GM21717 (cell line): ENCODE data around the gene CCDC148.

Source experiments
- ATAC-seq: cut with Tn5 transposase; IDR thresholded peaks from one replicate; pipeline ENCODE4 v1.9.1; 2021; ENCODE audit warnings: mild to moderate bottlenecking, moderate library complexity; ENCODE audit not compliant: unreplicated experiment

The CCDC148 gene

DNA sequence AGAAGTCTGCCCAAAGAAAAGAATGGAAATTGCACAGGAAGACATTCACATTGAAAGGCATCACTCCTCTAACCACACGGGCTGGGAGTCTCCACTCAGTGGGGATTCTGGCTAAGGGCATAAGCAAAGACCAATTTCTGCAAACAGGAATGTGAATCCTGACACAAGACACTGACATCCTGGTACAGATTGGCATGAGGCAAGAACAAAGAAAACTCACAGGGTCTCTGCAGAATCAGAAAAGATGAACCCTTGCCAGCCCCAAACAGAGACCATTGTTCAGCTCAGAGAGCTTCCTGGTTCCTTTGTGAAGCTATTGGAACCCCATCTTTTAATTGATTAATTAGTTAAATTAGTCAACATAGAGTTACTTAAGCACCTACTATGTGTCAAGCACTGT lies 272.6 kb downstream of the CCDC148 start:
- no peak for ATAC-seq

GRCh38 chr2:158182676-158183295 lies 273.8 kb downstream of the CCDC148 start:
- ATAC-seq, result no peak

- ATAC-seq, result no peak
Measured at GRCh38 chr2:158181171-158181570, 275.4 kb downstream of the CCDC148 start.

DNA sequence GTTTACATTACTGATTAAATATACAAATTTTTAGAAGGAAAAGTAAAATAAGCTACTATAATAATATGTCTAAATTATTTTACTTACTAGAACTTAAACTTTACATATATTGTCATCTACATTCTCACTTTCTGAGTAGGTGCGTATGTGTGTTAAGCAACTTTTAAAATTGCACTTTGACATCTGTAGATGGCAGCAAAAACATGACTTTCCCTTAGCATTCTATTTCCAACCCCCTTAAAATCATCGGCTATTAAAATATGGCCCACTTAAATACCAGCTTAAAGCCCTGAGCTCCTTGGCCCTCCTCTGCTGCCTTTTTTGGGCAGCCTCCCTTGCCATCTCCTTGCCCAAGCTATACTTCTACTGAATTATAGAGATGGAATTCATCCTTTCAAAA lies 276.9 kb downstream of the CCDC148 start:
- no peak for ATAC-seq

- ATAC-seq, result no peak
Measured at GRCh38 chr2:158178646-158179045, 277.9 kb downstream of the CCDC148 start.

GRCh38 chr2:158174956-158175355 lies 281.6 kb downstream of the CCDC148 start:
- ATAC-seq, result no peak

DNA sequence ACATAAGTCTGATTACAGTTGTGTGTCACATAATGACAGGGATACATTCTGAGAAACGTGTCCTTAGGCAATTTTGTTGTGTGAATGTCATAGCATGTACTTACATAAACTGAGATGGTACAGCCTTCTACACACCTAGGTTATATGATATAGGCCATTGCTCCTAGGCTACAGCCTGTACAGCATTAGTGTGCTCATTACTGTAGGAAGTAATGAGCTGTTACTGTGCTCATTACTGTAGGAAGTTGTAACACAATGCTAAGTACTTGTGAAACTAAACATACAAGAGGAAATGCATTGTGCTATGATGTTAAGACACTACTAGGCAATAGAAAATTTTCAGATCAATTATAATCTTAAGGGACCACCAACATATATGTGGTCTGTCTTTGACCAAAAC lies 282.1 kb downstream of the CCDC148 start:
- no peak for ATAC-seq

- ATAC-seq, result no peak
Measured at GRCh38 chr2:158172719-158173118, 283.8 kb downstream of the CCDC148 start.

DNA sequence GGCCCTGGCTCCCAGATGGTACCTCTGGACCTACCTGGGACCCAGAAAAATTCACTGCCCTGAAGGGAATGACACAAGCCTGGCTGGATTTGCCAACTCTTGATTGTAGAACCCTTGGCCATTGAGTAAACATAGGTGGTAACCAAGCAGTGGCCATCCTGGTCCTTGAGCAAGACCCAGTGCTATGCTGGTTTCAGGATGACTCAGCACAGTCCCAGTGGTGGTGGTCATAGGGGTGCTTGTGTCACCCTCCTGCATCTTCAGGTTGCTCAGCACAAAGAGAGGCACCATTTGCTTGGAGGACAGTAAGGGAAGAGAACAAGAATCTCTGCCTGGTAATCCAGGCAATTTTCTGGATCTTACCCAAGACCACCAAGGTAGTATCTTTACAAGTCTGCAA lies 302.0 kb downstream of the CCDC148 start:
- ATAC-seq, result no peak

GRCh38 chr2:158153270-158154015 lies 303.1 kb downstream of the CCDC148 start:
- no peak for ATAC-seq

GRCh38 chr2:158144914-158145625 lies 311.5 kb downstream of the CCDC148 start:
- no peak for ATAC-seq

- ATAC-seq, result no peak
Measured at GRCh38 chr2:158143703-158144360, 312.7 kb downstream of the CCDC148 start.

DNA sequence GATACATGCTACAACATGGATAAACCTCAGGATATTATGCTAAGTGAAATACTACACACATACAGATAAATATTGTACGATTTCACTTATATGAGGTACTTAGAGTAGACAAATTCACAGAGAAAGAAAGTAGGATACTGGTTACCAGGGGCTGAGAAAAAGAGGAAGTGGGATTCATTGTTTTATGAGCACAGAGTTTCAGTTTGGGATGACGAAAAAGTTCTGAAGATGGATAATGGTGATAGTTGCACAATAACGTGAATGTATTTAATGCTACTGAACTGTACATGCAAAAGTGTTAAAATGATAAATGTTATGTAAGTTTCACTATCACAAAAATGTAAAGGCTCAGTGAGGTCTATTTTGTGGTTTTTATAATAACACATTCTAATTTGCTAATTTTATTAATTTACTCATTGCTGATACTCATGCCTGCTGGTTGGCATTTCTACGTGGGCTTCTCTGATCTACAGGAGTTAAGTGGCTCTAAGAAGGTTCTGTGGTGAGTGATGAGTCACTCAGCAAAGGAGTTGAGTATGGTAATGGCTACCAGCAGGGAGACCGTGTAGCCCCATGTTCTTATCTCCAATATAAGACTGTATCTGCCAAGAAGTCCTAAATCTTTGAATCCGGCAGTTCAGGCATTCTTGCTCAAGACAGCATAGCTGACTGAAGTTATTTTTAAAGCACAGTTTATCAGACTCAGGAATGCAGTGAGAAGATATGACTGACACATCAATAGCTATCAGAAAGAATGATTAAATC lies 313.8 kb downstream of the CCDC148 start:
- no peak for ATAC-seq

DNA sequence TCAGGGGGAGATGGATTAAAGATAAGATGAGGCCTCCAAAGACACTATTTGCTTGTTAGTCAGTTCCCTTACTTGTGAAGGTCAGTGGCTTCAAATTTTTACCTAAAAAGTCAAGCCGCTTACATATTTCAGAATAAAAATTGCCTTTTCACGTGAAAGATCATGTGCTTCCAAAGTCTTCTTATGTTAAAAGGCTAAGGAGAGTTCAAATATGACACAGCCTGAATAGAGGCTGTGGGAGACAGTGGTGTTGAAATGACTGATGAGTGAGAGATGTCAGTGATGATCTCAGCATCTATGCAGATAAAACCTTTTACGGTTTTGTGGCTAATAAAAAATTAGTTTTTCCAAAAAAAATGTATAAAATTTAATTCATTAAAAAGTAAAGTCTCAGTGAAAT lies 314.4 kb downstream of the CCDC148 start:
- ATAC-seq, result no peak

DNA sequence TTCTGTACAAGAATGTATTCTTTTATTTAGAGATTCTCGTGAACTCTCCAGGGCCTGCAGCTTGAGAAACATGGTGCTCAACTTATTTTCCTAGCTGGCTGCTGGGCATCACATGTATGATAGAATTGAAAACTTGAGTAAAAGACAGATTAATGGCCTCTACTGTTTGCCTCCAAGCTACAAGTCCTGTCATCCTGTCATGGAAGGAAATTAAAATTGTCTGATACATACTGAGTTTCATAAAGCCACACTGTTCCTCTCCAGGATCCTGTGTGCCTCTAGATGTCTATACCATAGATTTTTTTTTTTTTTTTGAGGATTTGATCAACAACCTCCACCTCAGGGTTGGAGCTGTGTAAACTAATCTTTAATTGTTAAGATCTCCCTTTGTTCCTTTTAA lies 316.4 kb downstream of the CCDC148 start:
- ATAC-seq, result no peak

GRCh38 chr2:158138255-158138654 lies 318.3 kb downstream of the CCDC148 start:
- ATAC-seq, result no peak

DNA sequence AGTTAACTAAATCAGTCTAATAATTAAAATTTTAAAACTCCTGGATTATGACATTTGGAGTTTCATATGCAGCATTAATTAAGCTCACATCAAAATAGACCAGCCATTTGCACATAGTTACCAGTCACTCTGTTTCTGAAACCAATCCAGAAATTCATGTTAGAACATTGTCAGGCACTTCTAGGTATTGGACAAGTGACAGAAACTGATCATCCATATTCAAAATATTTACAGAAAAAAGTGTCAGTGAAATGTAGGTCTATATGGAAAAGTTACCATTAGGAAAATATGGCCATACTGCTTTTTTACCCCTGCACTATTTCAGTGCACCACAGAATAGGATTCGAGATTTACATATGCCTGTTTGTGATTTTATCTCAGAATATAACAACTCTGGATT lies 321.5 kb downstream of the CCDC148 start:
- ATAC-seq, result no peak

DNA sequence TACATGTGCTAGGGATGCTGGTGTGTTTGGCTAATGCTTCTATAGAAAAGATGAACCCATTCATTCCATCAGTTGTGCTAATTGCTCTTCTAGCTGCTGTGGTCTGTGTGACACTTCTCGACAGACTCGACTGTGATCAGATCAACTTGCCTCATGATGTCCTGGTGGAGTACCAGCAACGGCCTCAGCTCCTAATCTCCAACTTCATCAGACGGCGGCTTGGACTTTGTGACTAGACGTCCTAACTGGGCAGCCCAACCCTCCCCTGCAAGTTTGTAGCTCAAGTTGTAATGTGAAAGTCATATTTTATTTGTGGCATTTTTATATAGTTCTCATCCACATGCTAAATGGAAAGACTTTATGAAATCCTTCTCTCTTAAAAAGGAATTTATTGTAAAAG lies 321.9 kb downstream of the CCDC148 start:
- no peak for ATAC-seq

DNA sequence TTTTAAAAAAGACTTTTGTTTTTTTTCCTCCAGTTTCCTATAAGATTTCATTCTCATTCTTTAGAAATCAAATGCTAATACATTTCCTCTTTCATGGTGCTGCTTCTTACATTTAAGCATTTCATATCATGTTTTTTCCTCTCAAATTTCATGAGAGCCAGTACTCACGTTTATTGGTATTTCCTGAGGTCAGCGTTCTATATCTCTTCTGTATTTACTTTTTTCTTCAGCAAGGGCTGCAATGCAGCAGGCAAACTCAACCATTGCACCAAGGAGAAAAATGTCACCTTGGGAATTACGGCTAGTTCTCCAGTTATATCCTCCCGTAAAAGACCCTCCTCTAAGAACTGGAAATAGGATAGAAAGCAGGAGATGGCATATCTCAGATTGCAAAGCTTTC lies 322.5 kb downstream of the CCDC148 start:
- no peak for ATAC-seq

- no peak for ATAC-seq
Measured at GRCh38 chr2:158131919-158132566, 324.5 kb downstream of the CCDC148 start.
